IPS-11a (cell line): ENCODE data around the gene HDAC4.
"Not testable (repeated sequence)": the region's sequence is repeated elsewhere in the genome, so short reads cannot be mapped to it uniquely, and the experiment has no call there.

Experiments
- H3K4me3 ChIP-seq: one replicate; pipeline ENCODE4 v1.5.1; 2013; ENCODE audit warnings: low read depth, low read length, control low read depth

HDAC4 gene

GRCh38 chr2:239400596-239401066 lies at the start of gene HDAC4:
HDAC4 (minus strand) TSS chr2:239401020; CDS start chr2:239352699, 48,321 bp downstream.
- H3K4me3 ChIP-seq: peak within 1 kb of the TSS; percentile 90

GRCh38 chr2:239449468-239449867 lies 48.6 kb upstream of the HDAC4 start:
- H3K4me3 ChIP-seq: not testable (repeated sequence)

GRCh38 chr2:239445771-239446524 lies 45.1 kb upstream of the HDAC4 start:
- H3K4me3 ChIP-seq: no peak overlapping the region

GRCh38 chr2:239444626-239445577 lies 44.1 kb upstream of the HDAC4 start:
- no peak overlapping the region for H3K4me3 ChIP-seq

GRCh38 chr2:239443666-239444567 lies 43.1 kb upstream of the HDAC4 start:
- no peak overlapping the region for H3K4me3 ChIP-seq

- H3K4me3 ChIP-seq: no peak overlapping the region
These were observed 42.3 kb upstream of the HDAC4 start for GRCh38 chr2:239443102-239443620.

- H3K4me3 ChIP-seq: no peak overlapping the region
These were observed 41.4 kb upstream of the HDAC4 start for GRCh38 chr2:239442192-239442591.

- H3K4me3 ChIP-seq: no peak overlapping the region
These were observed 40.6 kb upstream of the HDAC4 start for GRCh38 chr2:239441261-239442078.

- H3K4me3 ChIP-seq: no peak overlapping the region
These were observed 39.7 kb upstream of the HDAC4 start for GRCh38 chr2:239440511-239440959.

GRCh38 chr2:239439754-239440315 lies 39.0 kb upstream of the HDAC4 start:
- H3K4me3 ChIP-seq: no peak overlapping the region

- no peak overlapping the region for H3K4me3 ChIP-seq
These were observed 38.4 kb upstream of the HDAC4 start for GRCh38 chr2:239438995-239439753.

- no peak overlapping the region for H3K4me3 ChIP-seq
These were observed 37.5 kb upstream of the HDAC4 start for GRCh38 chr2:239438368-239438767.

GRCh38 chr2:239436669-239437335 lies 36.0 kb upstream of the HDAC4 start:
- no peak overlapping the region for H3K4me3 ChIP-seq

GRCh38 chr2:239436076-239436475 lies 35.3 kb upstream of the HDAC4 start:
- no peak overlapping the region for H3K4me3 ChIP-seq

GRCh38 chr2:239433777-239434403 lies 33.1 kb upstream of the HDAC4 start:
- no peak overlapping the region for H3K4me3 ChIP-seq

GRCh38 chr2:239432174-239432573 lies 31.4 kb upstream of the HDAC4 start:
- H3K4me3 ChIP-seq: no peak overlapping the region

GRCh38 chr2:239431536-239431935 lies 30.7 kb upstream of the HDAC4 start:
- H3K4me3 ChIP-seq: no peak overlapping the region
